GM23248 (cell line): Measurements from ENCODE around the gene PAK2. TPM values are rescaled to one million over a fixed set of nuclear protein-coding genes. Genes with fewer than 3 reads are reported as not detected.

ENCODE experiments used
- DNase-seq: peaks from one replicate; pipeline ENCODE4 v3.0.0-alpha.2; 2015
- H2AFZ ChIP-seq: fragments of 200-600 bp; sonication (generic); 2 replicates; pipeline ENCODE4 v1.6.1; 2016; ENCODE audit warnings: antibody characterized with exemption
- H3F3A ChIP-seq: fragments of 200-600 bp; sonication (generic); 2 replicates; pipeline ENCODE4 v1.6.1; 2016; ENCODE audit warnings: mild to moderate bottlenecking, antibody characterized with exemption, mixed run types; ENCODE audit not compliant: insufficient read depth
- H3K27ac ChIP-seq: fragments of 200-600 bp; sonication (generic); 2 replicates; pipeline ENCODE4 v1.5.1; 2016; ENCODE audit warnings: mild to moderate bottlenecking
- H3K27me3 ChIP-seq: fragments of 200-600 bp; sonication (generic); replicated peaks from 2 replicates; pipeline ENCODE4 v1.6.1; 2016; ENCODE audit warnings: mild to moderate bottlenecking; ENCODE audit not compliant: insufficient read depth
- H3K36me3 ChIP-seq: fragments of 200-600 bp; sonication (generic); 2 replicates; pipeline ENCODE4 v1.6.1; 2016; ENCODE audit warnings: low read depth, mild to moderate bottlenecking
- H3K4me1 ChIP-seq: fragments of 200-600 bp; sonication (generic); 2 replicates; pipeline ENCODE4 v1.6.1; 2016; ENCODE audit warnings: mild to moderate bottlenecking; ENCODE audit not compliant: insufficient read depth
- H3K4me2 ChIP-seq: fragments of 200-600 bp; sonication (generic); one replicate; pipeline ENCODE4 v1.6.1; 2016; ENCODE audit warnings: mild to moderate bottlenecking; ENCODE audit not compliant: unreplicated experiment
- H3K4me3 ChIP-seq: fragments of 200-600 bp; sonication (generic); 2 replicates; pipeline ENCODE4 v1.5.1; 2016; ENCODE audit warnings: mild to moderate bottlenecking
- H3K79me2 ChIP-seq: fragments of 200-600 bp; sonication (generic); 2 replicates; pipeline ENCODE4 v1.6.1; 2016; ENCODE audit warnings: mild to moderate bottlenecking; ENCODE audit not compliant: insufficient read depth
- H3K9ac ChIP-seq: fragments of 200-600 bp; sonication (generic); 2 replicates; pipeline ENCODE4 v1.6.1; 2016; ENCODE audit warnings: mild to moderate bottlenecking
- H3K9me2 ChIP-seq: fragments of 200-600 bp; sonication (generic); 2 replicates; pipeline ENCODE4 v1.6.1; 2016; ENCODE audit warnings: mixed run types, mild to moderate bottlenecking, moderate library complexity; ENCODE audit not compliant: insufficient read depth
- H3K9me3 ChIP-seq: fragments of 200-600 bp; sonication (generic); one replicate; pipeline ENCODE4 v1.6.1; 2017; ENCODE audit warnings: low read depth
- H4K20me1 ChIP-seq: fragments of 200-600 bp; sonication (generic); 2 replicates; pipeline ENCODE4 v1.6.0; 2016; ENCODE audit not compliant: insufficient read depth
- EZH2 ChIP-seq: fragments of 200-600 bp; sonication (generic); IDR thresholded peaks from 2 replicates; pipeline ENCODE4 v1.6.1; 2018; ENCODE audit warnings: antibody characterized with exemption, mild to moderate bottlenecking; ENCODE audit not compliant: insufficient read depth, poor library complexity, severe bottlenecking
- EZH2phosphoT487 ChIP-seq: fragments of 200-600 bp; sonication (generic); IDR thresholded peaks from 2 replicates; pipeline ENCODE4 v1.6.1; 2018; ENCODE audit warnings: antibody characterized with exemption, moderate library complexity, mild to moderate bottlenecking, low read depth; ENCODE audit not compliant: insufficient read depth
- WGBS, 2 experiments: methylation state at CpG; one replicate each; pipeline ENCODE4 v1.1.6; 2015 to 2017; ENCODE audit warnings: low lambda C conversion rate in 2 of 2, low coverage in 1 of 2; ENCODE audit errors: missing lambda C conversion rate in 2 of 2; 5-methylcytosine and 5-hydroxymethylcytosine counted together
- in situ Hi-C: fragments of 300-500 bp; cut with MboI; formaldehyde crosslinking; loops from 2 replicates; pipeline ENCODE4 v1.15.0; 2020
- polyA plus RNA-seq: library from polyadenylated mRNA; unstranded; fragments of >200 nt; fragmentation: Nextera tagmentation; extraction: Ambion mirVana; gene quantifications from 2 replicates; pipeline ENCODE4 v1.2.1, GENCODE V29; 2016
- total RNA-seq: library from RNA; depleted of rRNA; stranded (reverse); fragments of >200 nt; shearing (Covaris generic); gene quantifications from 2 replicates; pipeline ENCODE4 v1.2.3, GENCODE V29; 2014

Gene PAK2
- total and polyA plus RNA-seq, 2 experiments from 2014 or later: 24.4 to 30.5 TPM

DNA sequence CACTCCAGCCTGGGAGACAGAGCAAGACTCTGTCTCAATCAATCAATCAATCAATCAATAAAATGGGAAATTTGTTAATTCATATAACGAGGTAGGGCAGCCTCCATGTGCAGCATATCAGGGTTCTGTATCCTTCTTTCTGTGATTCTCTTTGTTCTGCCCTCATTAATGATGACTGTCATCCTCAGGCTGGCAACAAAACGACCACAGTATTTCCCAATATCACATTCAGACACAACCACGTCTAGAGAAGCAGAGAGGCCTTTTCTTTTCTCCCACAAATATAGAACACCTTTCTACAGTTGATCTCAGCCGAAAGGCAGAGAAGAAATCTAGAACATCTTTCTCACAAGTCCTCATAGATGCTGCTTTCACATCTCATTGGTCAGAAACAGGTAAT lies 38.9 kb upstream of the PAK2 start:
- Histone ChIP-seq H3K36me3 (no peaks in the 10 kb centered on the region), H4K20me1 (no peaks in the 10 kb centered on the region), H3K27ac (no peak overlapping the region), H3F3A (no peaks in the 10 kb centered on the region), H3K9ac (no peak overlapping the region), H3K9me3 (no peaks in the 10 kb centered on the region), H3K4me3 (no peak overlapping the region), H3K27me3 (no peaks in the 10 kb centered on the region), H2AFZ (no peak overlapping the region), H3K9me2 (no peaks in the 10 kb centered on the region), H3K79me2 (no peaks in the 10 kb centered on the region), H3K4me2 (no peak overlapping the region), H3K4me1 (no peaks in the 10 kb centered on the region)
- TF ChIP-seq EZH2phosphoT487 (no peak), EZH2 (no peak)
- in situ Hi-C loops: no loop called here
- no peak for DNase-seq
- 52 to 53% methylated on average over 4 of the region's 4 CpGs for WGBS, 2 experiments

DNA sequence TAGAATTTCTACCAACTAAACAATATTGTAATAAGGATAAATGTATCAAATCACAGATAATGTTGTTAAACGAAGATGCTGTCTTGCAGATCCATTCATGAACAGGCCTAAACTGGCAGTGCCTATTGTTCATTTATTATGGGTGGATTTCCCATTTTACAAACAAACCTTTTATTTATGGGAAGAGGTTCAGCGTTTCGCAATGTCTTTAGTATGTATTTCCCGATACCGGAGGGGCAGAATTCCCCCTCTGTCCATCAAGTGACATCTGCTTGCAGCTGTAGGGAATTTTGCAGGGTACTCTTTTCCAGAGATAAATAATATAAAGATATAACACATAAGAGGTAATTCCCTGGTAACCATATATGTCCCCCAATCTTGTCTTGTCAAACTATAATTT lies 33.3 kb upstream of the PAK2 start:
- 83% methylated on average over 5 of the region's 5 CpGs for WGBS, 2 experiments
- peaks cover 5% of the 10 kb centered on the region; the same call in 1 of the 2 replicates for H3F3A ChIP-seq

DNA sequence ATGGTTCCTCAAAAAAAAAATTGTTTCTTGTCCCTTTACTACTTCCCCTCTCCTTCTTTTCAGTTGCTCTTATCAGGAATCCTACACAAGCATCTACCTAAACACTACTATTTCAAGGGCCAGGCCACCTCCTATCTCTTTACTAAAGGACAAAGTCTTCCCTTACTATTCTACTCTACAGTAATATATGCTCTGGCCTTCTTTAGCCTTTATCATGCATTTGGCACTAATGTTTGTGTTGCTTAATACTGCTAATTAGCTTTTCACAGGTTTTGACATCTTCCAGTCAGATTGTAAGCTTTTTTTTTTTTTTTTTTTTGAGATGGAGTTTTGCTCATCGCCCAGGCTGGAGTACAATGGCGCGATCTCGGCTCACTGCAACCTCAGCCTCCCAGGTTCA lies 32.9 kb upstream of the PAK2 start:
- Histone ChIP-seq H3F3A (peaks cover 9% of the 10 kb centered on the region; the same call in 1 of the 2 replicates), H2AFZ (no peak overlapping the region), H3K4me1 (peaks cover 6% of the 10 kb centered on the region), H3K27me3 (no peaks in the 10 kb centered on the region), H3K4me2 (no peak overlapping the region), H3K79me2 (no peaks in the 10 kb centered on the region), H3K9me2 (no peaks in the 10 kb centered on the region), H3K9me3 (no peaks in the 10 kb centered on the region), H3K9ac (no peak overlapping the region), H3K4me3 (no peak overlapping the region), H4K20me1 (no peaks in the 10 kb centered on the region), H3K36me3 (no peaks in the 10 kb centered on the region), H3K27ac (no peak overlapping the region)
- WGBS, 2 experiments: 97 to 98% methylated on average over 4 of the region's 4 CpGs
- no peak for DNase-seq
- in situ Hi-C loops: no loop called here
- TF ChIP-seq EZH2phosphoT487 (no peak), EZH2 (no peak)

More for the DNA sequence above, 33.3 kb upstream of the PAK2 start:
- no peak for DNase-seq
- no peak overlapping the region for H3K4me3 ChIP-seq
- in situ Hi-C loops: no loop called here
- H3K36me3 ChIP-seq: no peaks in the 10 kb centered on the region
- no peak overlapping the region for H2AFZ ChIP-seq
- no peaks in the 10 kb centered on the region for H3K79me2 ChIP-seq
- peaks cover 5% of the 10 kb centered on the region for H3K4me1 ChIP-seq
- H3K27ac ChIP-seq: no peak overlapping the region
- H3K9me2 ChIP-seq: no peaks in the 10 kb centered on the region
- no peak overlapping the region for H3K4me2 ChIP-seq
- TF ChIP-seq EZH2: no peak
- TF ChIP-seq EZH2phosphoT487: no peak
- no peaks in the 10 kb centered on the region for H3K27me3 ChIP-seq
- H4K20me1 ChIP-seq: no peaks in the 10 kb centered on the region
- H3K9ac ChIP-seq: no peak overlapping the region
- no peaks in the 10 kb centered on the region for H3K9me3 ChIP-seq

DNA sequence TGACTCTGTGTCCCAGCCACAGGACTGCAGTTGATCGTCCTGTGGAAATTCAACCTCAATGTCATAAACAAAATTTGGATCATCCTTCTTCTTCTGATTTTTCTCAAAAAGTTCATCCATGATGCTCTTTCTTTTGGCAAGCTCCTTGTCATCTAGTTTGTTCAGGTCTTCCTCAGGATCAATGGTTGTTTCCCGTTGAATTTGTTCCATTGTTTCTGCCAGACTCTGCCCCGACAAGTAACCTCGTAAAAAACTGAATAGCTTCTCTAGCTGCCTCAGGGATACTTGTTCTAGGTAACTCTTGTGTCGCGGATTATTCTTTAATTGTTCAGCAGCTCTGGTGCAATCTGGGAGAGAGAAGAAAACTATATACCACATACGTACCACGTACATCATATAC lies 32.1 kb upstream of the PAK2 start:
- Histone ChIP-seq H2AFZ (no peak overlapping the region), H3K4me2 (no peak overlapping the region), H3K36me3 (no peaks in the 10 kb centered on the region), H3K4me1 (peaks cover 6% of the 10 kb centered on the region), H3K9ac (no peak overlapping the region), H3K79me2 (no peaks in the 10 kb centered on the region), H4K20me1 (no peaks in the 10 kb centered on the region), H3K27me3 (no peaks in the 10 kb centered on the region), H3K27ac (no peak overlapping the region), H3K4me3 (no peak overlapping the region), H3F3A (peaks cover 10% of the 10 kb centered on the region; the same call in 1 of the 2 replicates), H3K9me2 (no peaks in the 10 kb centered on the region), H3K9me3 (no peaks in the 10 kb centered on the region)
- in situ Hi-C loops: no loop called here
- 93% methylated on average over 8 of the region's 8 CpGs for WGBS, 2 experiments
- TF ChIP-seq EZH2 (no peak), EZH2phosphoT487 (no peak)
- no peak for DNase-seq

DNA sequence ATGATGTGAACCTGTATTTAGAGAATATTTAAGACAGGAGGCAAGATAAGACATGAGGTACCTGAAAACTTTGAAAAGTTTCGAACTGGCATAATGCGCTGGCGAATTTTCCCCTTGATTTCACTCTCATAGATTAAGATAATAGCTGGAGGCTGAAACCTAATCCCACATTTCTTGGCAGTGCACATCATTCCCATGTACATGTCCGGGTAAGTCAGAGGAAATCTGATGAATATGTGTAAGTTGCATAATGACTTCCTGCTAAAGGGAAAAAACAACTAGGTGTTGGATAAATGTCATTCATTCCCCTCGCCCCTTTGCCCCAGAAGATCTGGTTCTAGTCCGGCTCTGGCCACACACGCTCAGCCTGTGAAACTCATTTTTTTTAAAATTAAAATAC lies 31.2 kb upstream of the PAK2 start:
- in situ Hi-C loops: no loop called here
- H3K79me2 ChIP-seq: peaks cover 6% of the 10 kb centered on the region
- peaks cover 16% of the 10 kb centered on the region; the same call in 1 of the 2 replicates for H3F3A ChIP-seq
- no peak overlapping the region for H3K4me3 ChIP-seq
- TF ChIP-seq EZH2phosphoT487 (no peak), EZH2 (no peak)
- no peaks in the 10 kb centered on the region for H3K36me3 ChIP-seq
- no peak for DNase-seq
- WGBS, 2 experiments: 65 to 76% methylated on average over 7 of the region's 7 CpGs
- no peaks in the 10 kb centered on the region for H3K9me2 ChIP-seq
- H3K4me1 ChIP-seq: peaks cover 11% of the 10 kb centered on the region
- H2AFZ ChIP-seq: no peak overlapping the region
- H3K4me2 ChIP-seq: no peak overlapping the region
- no peak overlapping the region for H3K9ac ChIP-seq
- no peaks in the 10 kb centered on the region for H4K20me1 ChIP-seq
- H3K27ac ChIP-seq: no peak overlapping the region
- H3K9me3 ChIP-seq: no peaks in the 10 kb centered on the region
- no peaks in the 10 kb centered on the region for H3K27me3 ChIP-seq
